GM12865 (cell line): ENCODE measurements around the gene ROBO1.
"Not testable (repeated sequence)": the region's sequence is repeated elsewhere in the genome, so short reads cannot be mapped to it uniquely, and the experiment has no call there.

Experiments
- DNase-seq: peaks from one replicate; pipeline ENCODE4 v3.0.0; 2010; ENCODE audit warnings: low read depth
- H3K4me3 ChIP-seq: 2 replicates; pipeline ENCODE4 v1.5.1; 2011; ENCODE audit warnings: mild to moderate bottlenecking, low read depth, low read length, control low read depth
- CTCF ChIP-seq: IDR thresholded peaks from 2 replicates; pipeline ENCODE4 v1.5.1; 2011; ENCODE audit warnings: low read length, control low read depth, low read depth, inconsistent platforms; ENCODE audit not compliant: insufficient read depth; ENCODE audit errors: missing control alignments

Gene ROBO1

GRCh38 chr3:78698431-78698830, 1069.4 kb downstream of the ROBO1 start:
- no peak overlapping the region for H3K4me3 ChIP-seq
- no peak for TF ChIP-seq CTCF
- DNase-seq = no peak

GRCh38 chr3:78697426-78697825, 1070.4 kb downstream of the ROBO1 start:
- DNase-seq = no peak
- H3K4me3 ChIP-seq = no peak overlapping the region
- TF ChIP-seq CTCF = no peak

GRCh38 chr3:78690766-78691165, 1077.0 kb downstream of the ROBO1 start:
- TF ChIP-seq CTCF = no peak
- no peak overlapping the region for H3K4me3 ChIP-seq
- DNase-seq = no peak

GRCh38 chr3:78689378-78689777, 1078.4 kb downstream of the ROBO1 start:
- no peak overlapping the region for H3K4me3 ChIP-seq
- no peak for TF ChIP-seq CTCF
- DNase-seq = no peak

- no peak for TF ChIP-seq CTCF
- no peak overlapping the region for H3K4me3 ChIP-seq
Measured at GRCh38 chr3:78687520-78687919, 1080.3 kb downstream of the ROBO1 start.

GRCh38 chr3:78683284-78683683, 1084.5 kb downstream of the ROBO1 start:
- no peak for TF ChIP-seq CTCF
- no peak for DNase-seq
- no peak overlapping the region for H3K4me3 ChIP-seq

More at GRCh38 chr3:78687520-78687919, 1080.3 kb downstream of the ROBO1 start:
- DNase-seq = no peak

GRCh38 chr3:78675119-78675805, 1092.5 kb downstream of the ROBO1 start:
- not testable (repeated sequence) for H3K4me3 ChIP-seq, DNase-seq
